LoVo (cell line): Measurements from ENCODE around the gene SBF2.
"Not testable (repeated sequence)": the region's sequence is repeated elsewhere in the genome, so short reads cannot be mapped to it uniquely, and the experiment has no call there.

Experiments used
- DNase-seq: peaks from one replicate; pipeline ENCODE4 v3.0.0-alpha.2; 2016; ENCODE audit warnings: low spot score

Gene SBF2

DNA sequence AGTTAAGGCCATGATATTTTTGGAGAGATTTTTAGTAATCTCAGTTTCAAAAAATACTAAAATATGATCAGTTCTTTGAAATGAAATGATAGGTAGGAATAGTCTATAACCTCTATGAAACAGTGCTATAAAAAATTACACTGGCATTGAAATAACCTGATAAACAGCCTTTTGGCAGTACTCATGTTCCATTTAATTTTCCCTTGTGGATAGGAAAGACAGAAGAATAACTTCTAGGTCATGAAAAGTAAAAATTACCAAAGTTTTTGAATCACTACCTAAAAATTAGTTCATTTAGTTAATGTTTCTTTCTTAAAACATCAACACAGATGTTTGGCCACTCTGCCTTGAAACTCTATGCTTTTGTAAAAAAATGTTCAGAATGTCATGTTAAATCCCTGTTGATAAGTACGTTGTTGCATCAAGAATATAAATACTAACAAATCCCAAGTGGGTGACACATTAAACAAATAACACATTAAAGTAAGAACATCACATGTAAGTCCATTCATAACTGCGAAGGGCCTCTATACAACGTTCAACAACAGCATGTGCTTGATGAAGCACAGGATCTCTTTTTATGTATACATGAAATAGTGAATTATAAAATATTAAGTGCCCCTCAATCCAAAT is 339.9 kb downstream of the SBF2 start:
- DNase-seq = no peak

DNA sequence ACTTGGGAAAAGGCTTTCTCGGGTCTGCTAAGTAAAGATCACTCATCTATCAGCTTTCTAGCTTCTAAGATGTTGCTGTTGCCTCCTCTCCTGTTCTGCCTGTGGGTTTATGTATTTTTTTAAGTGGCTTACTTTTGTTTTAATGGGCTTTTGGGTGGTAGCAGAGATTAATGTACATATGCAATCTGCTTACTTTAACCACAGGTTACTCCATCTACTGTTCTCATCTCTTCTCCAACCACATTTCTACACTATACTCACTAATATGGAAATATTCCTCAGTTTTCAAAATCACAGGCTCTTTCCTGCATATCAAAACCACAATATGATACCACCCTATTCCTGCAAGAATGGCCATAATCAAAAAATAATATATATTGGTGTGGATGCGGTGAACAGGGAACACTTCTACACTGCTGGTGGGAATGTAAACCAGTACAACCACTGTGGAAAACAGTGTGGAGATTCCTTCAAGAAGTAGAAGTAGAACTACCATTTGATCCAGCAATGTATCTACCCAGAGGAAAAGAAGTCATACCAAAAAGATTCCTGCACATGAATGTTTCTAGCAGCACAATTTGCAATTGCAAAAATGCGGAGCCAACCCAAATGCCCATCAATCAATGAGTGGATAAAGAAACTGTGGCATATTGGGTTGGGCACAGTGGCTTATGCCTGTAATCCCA is 341.4 kb downstream of the SBF2 start:
- no peak for DNase-seq

DNA sequence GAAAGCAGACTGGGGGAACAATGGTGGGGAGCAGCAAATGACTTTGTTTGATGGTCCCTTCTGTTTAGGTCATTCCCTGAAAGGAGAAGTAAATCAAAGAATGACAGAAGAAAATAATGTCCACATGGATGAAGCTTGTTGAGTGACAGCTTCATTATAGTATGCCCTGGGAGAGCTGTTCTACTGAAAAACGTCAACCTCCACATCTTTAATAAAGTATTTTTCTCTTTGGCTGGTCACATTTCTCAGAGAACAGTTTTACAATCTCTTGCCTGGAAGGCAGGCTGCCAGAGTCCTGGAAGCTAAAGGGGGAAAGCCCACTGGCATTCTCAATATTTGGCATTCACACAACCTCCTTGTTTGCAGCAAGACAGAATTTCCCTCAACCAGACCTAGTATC is 342.2 kb downstream of the SBF2 start:
- no peak for DNase-seq

DNA sequence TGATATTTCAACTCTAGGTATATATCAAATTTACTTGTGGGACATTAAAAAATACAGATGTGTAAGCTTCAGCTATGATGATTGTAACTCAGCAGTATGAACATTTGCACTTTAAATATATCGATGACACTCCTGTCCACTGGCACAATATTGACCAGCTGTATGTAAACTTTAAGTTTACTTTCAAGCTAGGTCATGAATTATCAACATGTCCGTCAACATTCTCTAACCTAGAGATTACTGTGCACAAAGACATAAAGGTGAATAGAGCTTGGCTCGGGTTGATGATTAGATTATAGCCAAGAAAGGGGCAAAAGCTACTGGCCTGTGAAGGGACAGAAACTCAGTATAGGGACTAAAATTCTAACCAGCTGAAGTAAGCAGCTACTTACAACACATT is 343.6 kb downstream of the SBF2 start:
- no peak for DNase-seq

DNA sequence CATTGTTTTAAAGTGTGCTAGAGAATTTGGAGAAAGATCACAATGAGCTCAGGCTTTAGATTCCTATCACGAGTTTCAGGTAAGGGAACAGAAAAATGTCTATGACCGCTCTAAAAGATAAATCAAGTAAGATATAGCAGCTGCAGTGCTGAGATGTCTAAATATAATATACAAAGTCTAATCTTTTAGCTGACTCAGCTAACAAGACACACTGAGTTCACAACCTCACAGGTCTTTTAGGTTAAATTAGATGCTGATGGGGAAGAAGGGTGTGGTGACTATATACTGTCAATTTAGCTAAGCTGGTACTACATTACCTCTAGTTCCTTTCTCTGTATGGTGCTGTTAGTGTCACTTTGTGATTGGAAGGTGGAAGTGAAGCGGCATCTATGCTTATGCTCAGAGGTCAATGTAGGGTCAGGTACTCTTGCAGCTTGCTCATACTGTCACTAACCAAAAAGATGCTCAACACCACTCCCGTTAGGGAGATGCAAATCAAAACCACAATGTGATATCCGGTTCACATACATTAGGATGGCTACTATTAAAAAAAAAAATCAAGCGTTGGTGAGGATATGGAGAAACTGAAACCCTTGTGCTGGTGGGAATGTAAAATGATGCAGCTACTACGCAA is 346.7 kb downstream of the SBF2 start:
- DNase-seq = no peak

DNA sequence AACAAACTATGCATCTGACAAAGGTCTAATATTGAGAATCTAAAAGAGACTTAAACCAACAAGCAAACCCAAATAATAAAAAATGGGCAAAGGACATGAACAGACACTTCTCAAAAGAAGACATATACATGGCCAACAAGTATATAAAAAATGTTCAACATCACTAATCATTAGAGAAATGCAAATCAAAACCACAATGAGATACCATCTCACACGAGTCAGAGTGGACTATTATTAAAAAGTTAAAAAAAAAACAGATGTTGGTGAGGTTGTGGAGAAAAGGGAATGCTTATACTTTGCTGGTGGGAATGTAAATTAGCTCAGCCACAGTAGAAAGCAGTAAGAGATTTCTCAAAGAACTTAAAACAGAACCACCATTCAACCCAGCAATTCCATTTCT is 348.3 kb downstream of the SBF2 start:
- not testable (repeated sequence) for DNase-seq

DNA sequence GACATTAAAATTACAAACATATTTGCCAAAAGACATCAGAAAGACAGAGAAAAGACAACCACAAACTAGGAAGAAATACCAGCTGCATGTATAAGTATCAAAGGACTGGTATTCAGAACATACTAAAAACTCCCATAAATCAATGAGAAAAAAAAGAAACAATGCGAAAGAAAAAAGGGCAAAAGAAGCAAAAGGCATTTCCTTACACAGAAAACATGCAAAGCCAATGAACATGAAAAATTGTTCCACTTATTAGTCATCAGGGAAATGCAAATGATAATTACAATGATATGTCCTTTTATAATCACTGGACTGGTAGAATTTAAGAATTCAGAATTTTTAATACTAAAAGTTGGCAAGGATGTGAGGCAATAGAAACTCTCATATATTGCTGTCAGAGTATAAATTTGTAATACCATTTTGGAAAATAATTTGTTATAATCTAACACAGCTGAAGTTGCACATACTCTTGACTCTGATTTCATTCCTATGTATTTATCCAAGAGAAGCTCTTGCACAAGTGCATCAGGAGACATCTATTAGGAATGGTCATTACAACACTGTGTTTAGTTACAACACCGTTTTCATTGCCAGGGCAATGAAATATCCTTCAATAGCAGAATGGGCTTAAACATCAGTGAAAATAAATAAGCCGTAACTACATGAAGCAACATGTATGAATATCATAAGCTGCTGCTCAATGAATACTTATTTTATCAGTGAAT is 350.5 kb downstream of the SBF2 start:
- DNase-seq = no peak

DNA sequence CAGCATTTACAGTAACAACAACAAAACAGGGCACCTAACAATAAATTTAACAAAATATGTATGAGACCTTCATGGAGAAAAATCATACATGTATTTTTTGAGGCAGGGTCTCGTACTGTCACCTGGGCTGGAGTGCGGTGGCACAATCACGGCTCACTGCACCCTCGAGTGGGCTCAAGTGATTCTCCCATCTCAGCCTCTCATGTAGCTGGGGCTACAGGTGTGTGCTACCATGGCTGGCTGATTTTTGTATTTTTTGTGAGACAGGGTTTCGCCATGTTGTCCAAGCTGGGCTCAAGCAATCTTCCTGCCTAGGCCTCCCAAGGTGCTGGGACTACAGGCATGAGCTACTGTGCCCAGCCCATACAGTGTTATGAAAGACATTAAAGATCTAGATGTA is 352.0 kb downstream of the SBF2 start:
- no peak for DNase-seq

DNA sequence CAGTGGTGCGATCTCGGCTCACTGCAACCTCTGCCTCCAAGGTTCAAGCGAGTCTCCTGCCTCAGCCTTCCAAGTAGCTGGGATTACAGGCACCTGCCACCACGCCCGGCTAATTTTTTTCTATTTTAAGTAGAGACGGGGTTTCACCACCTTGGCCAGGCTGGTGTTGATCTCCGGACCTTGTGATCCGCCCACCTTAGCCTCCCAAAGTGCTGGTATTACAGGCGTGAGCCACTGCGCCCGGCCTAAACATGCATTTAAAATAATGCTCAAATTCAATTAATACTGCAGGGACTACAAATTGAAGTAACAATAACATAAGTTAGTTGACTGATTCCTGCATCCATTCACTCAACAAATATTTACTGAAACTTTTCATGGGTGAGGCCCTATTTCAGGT is 354.9 kb downstream of the SBF2 start:
- DNase-seq = not testable (repeated sequence)

DNA sequence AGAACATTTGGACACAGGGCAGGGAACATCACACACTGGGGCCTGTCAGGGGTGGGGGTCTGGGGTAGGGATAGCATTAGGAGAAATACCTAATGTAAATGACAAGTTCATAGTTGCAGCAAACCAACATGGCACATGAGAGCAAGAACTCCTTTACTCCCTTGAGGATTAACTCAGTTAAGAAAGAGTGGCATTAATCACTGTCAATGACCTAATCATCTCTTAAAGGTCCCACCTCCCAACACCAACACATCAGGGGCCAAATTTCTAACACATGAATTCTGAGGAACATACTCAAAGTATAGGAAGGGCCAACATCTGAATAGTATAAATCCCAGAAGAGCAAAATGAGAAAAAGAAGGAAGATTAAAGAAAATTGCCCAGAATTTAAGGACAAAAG is 357.3 kb downstream of the SBF2 start:
- DNase-seq = no peak

DNA sequence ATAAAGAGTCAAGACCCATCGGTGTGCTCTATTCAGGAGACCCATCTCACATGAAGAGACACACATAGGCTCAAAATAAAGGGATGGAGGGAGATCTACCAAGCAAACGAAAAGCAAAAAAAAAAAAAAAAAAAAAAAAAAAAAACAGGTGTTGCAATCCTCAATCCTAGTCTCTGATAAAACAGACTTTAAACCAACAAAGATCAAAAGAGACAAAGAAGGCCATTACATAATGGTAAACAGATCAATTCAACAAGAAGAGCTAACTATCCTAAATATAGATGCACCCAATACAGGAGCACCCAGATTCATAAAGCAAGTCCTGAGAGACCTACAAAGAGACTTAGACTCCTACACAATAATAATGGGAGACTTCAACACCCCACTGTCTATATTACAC is 361.2 kb downstream of the SBF2 start:
- DNase-seq = not testable (repeated sequence)

DNA sequence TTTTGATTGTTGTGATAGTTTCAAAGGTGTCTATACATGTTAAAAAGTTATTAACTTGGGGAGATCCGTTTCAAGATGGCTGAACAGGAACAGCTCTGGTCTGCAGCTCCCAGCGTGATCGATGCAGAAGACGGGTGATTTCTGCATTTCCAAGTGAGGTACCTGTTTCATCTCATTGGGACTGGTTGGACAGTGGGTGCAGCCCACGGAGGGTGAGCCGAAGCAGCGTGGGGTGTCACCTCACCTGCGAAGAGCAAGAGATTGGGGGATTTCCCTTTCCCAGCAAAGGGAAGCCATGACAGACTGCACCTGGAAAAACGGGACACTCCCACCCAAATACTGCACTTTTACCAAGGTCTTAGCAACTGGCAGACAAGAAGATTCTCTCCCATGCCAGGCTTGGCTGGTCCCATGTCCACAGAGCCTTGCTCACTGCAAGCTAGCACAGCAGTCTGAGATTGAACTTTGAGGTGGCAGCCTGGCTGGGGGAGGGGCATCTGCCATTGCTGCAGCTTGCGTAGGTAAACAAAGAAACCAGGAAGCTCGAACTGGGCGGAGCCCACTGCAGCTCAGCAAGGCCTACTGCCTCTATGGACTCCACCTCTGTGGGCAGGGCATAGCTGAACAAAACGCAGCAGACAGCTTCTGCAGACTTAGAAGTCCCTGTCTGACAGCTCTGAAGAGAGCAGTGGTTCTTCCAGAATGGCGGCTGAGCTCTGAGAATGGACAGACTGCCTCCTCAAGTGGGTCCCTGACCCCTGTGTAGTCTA is 363.3 kb downstream of the SBF2 start:
- DNase-seq = not testable (repeated sequence)

DNA sequence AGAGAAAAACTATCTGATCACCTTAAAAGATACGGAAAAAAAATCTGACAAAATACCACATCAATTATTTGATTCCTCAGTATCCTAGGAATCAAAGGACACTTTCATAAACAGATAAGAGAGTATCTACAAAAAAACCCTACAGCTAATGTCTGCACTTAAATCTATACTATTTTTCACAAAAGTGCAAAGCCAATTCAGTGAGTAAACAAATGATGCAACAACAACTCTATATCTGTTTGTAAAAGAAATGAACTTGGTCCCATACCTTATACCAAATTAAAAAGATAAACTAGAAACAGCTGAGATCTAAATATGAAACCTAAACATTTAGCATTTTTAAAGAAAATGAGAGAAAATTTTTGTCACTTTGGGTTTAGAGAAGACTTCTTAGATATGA is 366.3 kb downstream of the SBF2 start:
- no peak for DNase-seq

DNA sequence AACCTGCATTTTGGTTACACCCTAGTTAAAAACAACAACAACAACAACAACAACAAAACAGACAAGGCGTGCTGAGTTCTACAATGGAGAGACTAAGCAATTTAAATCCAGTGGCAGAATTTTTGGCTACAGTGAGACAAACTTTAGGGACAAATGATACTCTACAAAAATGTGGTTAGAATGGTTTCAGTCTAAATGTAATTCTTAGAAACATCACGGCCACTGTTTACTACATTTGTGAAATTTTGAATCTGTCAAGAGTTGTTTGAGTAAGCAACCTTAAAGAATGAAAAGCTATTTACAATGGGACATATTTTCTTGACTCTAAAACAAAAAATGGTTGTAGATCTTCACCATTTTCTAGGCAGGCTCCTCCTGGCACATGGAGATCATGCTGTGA is 370.7 kb downstream of the SBF2 start:
- no peak for DNase-seq

DNA sequence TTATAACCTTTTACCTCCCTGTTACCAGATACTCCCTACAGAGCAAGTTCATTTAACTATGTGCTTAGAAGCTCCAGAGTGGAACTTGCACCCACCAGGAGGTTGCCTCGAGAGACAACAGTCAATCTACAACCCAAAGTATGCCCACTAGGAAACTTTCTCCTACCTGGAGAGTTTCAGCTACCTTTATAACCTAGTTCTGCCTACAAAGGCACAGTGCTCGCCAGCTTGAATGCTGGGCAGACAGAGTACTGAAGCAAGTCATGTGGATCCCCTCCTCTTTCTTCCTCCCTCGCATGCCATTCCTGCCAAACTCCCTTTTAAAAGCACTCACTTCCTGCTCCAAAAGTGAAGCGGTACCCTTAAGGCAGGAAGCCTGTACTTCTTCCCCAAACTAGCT is 371.2 kb downstream of the SBF2 start:
- DNase-seq = no peak

DNA sequence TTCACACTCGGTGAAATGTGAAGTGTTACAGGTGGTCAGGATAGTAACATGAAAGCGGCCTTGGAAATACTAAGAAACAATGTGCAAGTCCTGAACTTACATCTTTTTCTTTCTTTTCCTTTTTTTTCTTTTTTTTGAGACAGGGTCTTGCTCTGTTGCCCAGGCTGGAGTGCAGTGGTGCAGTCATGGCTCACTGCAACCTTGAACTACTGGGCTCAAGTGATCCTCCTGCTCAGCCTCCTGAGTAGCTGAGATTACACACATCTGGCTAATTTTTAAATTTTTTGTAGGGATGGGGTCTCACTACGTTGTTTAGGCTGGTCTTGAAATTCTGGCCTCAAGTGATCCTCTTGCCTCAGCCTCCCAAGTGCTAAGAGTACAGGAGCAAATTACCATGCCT is 377.5 kb downstream of the SBF2 start:
- DNase-seq = no peak

DNA sequence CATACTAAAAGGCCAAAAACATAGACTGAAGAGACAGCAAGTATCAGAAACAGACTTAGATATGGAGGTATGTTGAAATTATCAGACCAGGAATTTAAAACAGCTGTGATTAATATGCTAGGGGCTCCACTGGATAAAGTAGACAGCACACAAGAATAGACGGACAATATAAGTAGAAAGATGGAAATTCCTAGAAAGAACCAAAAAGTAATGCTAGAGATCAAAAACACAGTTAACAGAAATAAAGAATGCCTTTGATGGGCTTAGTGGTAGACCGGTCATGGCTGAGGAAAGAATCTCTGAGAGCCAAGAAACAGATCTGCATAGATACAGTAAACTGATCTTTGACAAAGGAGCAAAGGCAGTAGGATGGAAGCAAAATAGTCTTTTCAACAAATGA is 380.0 kb downstream of the SBF2 start:
- DNase-seq = no peak

DNA sequence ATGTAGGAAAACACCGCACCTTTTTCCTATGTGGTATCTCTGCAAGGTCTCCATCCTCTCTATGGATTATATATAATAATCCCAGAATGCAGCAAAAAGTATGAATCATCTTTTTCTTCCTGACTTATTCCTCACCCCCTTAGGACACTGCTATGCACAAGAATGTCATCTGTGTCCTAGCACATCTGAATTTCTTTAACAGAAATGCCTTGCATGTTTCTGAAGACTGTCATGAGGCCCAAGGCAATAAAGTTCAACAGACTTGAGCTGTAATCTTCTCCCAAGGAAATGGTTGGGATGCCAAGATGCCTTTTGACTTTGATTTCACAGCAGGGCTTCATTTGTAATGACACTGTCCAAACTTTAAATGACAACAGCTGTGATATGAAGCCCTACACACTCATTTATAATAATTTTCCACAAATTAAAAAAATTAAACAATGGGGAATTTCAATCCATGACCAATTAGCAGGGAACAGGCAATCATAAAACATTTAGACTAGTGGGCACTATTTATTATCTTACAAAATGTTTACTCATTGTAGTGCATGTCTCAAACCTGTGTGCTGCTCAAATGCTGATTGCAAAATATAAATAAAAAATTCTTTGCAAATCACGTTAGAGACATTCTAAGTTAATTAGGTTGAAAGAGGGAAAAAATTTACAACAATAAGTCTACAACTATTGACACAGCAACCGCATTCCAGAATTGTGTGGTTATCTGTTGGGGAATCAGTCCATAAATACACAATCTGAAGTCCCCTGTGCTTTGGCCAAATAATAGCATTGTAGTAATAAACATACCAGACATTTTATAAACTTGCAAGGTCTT is 387.8 kb downstream of the SBF2 start:
- DNase-seq = peak; percentile 69

DNA sequence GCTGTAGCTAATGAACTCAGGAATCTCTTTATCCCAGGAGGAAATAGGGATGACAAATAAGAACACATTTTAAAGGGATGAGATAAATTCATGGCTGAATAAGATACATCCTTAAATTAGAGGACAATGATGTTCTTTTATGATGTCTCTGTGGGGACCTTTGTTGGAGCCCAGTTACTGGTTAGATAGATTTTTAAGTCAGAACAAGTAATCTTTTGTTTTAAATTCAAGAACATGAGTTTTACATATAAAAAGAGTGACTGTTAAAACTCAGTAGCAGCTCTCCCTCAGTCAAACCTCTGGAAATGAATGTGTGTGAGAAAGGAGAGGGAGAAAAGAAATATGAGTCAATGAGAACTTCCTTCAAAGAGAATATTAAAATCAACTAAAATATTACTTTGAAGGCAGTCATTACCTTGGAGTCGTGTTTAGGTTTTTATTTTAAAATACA is 388.5 kb downstream of the SBF2 start:
- no peak for DNase-seq

DNA sequence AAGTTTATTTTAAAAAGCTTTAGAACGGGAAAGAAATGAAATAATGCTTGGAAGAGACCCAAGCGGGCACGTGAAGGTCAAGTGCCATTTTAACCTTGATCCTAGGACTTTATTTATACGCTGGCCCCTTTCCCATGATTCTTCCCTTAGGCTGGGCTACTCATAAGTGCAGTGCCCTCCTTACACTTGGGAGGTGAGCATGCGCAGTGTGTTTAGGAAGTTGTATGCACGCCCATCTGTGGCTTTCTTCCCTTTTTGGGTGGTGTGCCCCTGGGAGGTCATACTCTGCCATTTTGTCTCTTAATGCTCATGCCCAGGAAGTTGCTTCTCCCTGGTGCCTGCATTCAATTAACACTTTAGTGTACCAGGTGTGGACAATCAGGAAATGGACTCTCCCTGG is 390.4 kb downstream of the SBF2 start:
- no peak for DNase-seq

DNA sequence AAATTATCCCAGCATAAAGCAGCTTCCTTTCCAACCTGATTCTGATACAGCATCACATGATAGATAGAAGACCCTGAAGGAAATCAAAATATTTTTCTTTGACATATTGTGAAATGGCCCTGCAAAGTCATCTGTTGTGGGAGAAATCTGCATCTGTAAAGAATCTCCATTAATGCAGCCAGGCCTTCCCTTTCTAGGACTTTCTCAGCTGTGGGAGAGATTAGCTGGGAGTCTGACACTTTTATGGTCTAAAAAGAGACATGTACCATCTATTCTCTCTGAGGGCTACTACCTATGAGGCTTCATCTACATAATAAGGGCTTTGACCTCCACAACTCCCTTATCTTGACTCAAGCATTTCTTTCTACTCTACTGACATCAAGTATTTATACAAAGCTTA is 392.1 kb downstream of the SBF2 start:
- no peak for DNase-seq
